HEK293T (cell line): ENCODE data around the gene ZC3H7B.

Experiments
- ELF4 ChIP-seq: fragments of 450-650 bp; IDR thresholded peaks from 2 replicates; pipeline ENCODE4 v1.6.1; 2017; ENCODE audit warnings: antibody characterized with exemption
- FOXA1 ChIP-seq: fragments of 450-650 bp; IDR thresholded peaks from 2 replicates; pipeline ENCODE4 v1.6.1; 2016; ENCODE audit warnings: mild to moderate bottlenecking
- FOXK2 ChIP-seq: fragments of 450-650 bp; IDR thresholded peaks from 2 replicates; pipeline ENCODE4 v1.6.1; 2016; ENCODE audit warnings: mild to moderate bottlenecking
- HDGF ChIP-seq: fragments of 450-650 bp; IDR thresholded peaks from 2 replicates; pipeline ENCODE4 v1.6.1; 2017; ENCODE audit warnings: antibody characterized with exemption, borderline replicate concordance
- L3MBTL2 ChIP-seq: fragments of 450-650 bp; conservative IDR thresholded peaks from 2 replicates; pipeline ENCODE4 v1.6.1; 2016; ENCODE audit warnings: mild to moderate bottlenecking
- NFRKB ChIP-seq: fragments of 450-650 bp; IDR thresholded peaks from 2 replicates; pipeline ENCODE4 v1.6.1; 2016; ENCODE audit warnings: mild to moderate bottlenecking, moderate library complexity
- PKNOX1 ChIP-seq: fragments of 450-650 bp; IDR thresholded peaks from 2 replicates; pipeline ENCODE4 v1.6.1; 2016
- SP1 ChIP-seq: fragments of 450-650 bp; IDR thresholded peaks from 2 replicates; pipeline ENCODE4 v1.6.1; 2017
- SUZ12 ChIP-seq: fragments of 450-650 bp; IDR thresholded peaks from 2 replicates; pipeline ENCODE4 v1.6.1; 2016; ENCODE audit warnings: mild to moderate bottlenecking
- ZNF384 ChIP-seq: fragments of 450-650 bp; IDR thresholded peaks from 2 replicates; pipeline ENCODE4 v1.6.1; 2016

DNA sequence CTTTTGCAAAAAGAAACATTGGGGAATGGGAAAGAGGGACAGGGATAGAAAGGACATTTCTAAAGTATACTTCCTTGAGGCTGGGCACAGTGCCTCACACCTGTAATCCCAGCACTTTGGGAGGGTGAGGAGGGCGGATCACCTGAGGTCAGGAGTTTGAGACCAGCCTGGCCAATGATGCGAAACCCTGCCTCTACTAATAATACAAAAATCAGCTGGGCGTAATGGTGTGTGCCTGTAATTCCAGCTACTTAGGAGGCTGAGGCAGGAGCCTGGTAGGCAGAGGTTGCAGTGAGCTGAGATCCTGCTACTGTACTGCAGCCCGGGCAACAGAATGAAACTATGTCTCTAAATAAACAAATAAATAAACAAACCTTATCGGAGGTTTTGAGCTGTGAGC, 64.1 kb downstream of the ZC3H7B start:
- TF ChIP-seq NFRKB (no peak), SP1 (no peak), PKNOX1 (no peak), HDGF (no peak), ELF4 (no peak), L3MBTL2 (no peak), FOXK2 (no peak), FOXA1 (no peak), ZNF384 (no peak), SUZ12 (no peak)
